Right ventricle myocardium inferior (tissue), 1 donor: ENCODE data around the gene IFNB1. TPM values are rescaled to one million over a fixed set of nuclear protein-coding genes. Genes with fewer than 3 reads are reported as not detected.

Experiments
- total RNA-seq: library from RNA; stranded (reverse); fragmentation: NEBNext Ultra II Directional; extraction: Animal tissue kit (Norgen Biotek cat#: 25700); gene quantifications from one replicate; pipeline ENCODE4 v1.2.1, GENCODE V29; 2021
- donor health status: DM: no; HTN: yes; CAD: no; lungs with severe emphysema.

The IFNB1 gene
- total RNA-seq, 1 donor from 2014 or later, result not detected

Other genes starting within 250 kb of the IFNB1 start
- 1.1 TPM for gene HACD4, start 46.3 kb downstream of the IFNB1 start, total RNA-seq
- not detected for gene IFNW1, start 63.9 kb upstream of the IFNB1 start, total RNA-seq
- gene IFNA21, start 88.7 kb upstream of the IFNB1 start, total RNA-seq, result not detected
- not detected for gene IFNA4, start 109.6 kb upstream of the IFNB1 start, total RNA-seq
- not detected for gene IFNA7, start 124.3 kb upstream of the IFNB1 start, total RNA-seq
- gene IFNA10, start 129.2 kb upstream of the IFNB1 start, total RNA-seq, result not detected
- not detected for gene IFNA16, start 139.4 kb upstream of the IFNB1 start, total RNA-seq
- gene IFNA17, start 150.3 kb upstream of the IFNB1 start, total RNA-seq, result not detected
- gene IFNA14, start 162.1 kb upstream of the IFNB1 start, total RNA-seq, result not detected
- gene IFNA5, start 227.4 kb upstream of the IFNB1 start, total RNA-seq, result not detected